ENCODE results near the gene TACO1.

- TF ChIP-seq CTCF (conservative IDR thresholded peaks at IDR 0.05; ENCODE audit: low read depth, low read length) (no peak), EZH2 (IDR thresholded peaks at IDR 0.05; ENCODE audit: borderline replicate concordance, low read depth, low read length, poor library complexity, severe bottlenecking) (no peak)
Observed at GRCh38 chr17:63598281-63598680, 2.4 kb upstream of the TACO1 start.
